ENCODE measurements around the gene PSMC1.
A peak's percentile ranks its signal among the peaks of the same experiment; 100 is the strongest.
"Not testable (repeated sequence)": the region's sequence is repeated elsewhere in the genome, so short reads cannot be mapped to it uniquely, and the experiment has no call there.

Gene PSMC1

GRCh38 chr14:90256354-90257131 lies at the start of gene PSMC1:
PSMC1 (plus strand) TSS chr14:90256553; CDS start chr14:90256598, 45 bp downstream.
- DNase-seq, result peak; percentile 92

- DNase-seq, result no peak
These were observed 43.1 kb upstream of the PSMC1 start for GRCh38 chr14:90213099-90213748.

- peak; percentile 3 for DNase-seq
These were observed 27.9 kb upstream of the PSMC1 start for GRCh38 chr14:90228478-90228877.

- DNase-seq, result not testable (repeated sequence)
These were observed 26.4 kb upstream of the PSMC1 start for GRCh38 chr14:90229942-90230341.

DNA sequence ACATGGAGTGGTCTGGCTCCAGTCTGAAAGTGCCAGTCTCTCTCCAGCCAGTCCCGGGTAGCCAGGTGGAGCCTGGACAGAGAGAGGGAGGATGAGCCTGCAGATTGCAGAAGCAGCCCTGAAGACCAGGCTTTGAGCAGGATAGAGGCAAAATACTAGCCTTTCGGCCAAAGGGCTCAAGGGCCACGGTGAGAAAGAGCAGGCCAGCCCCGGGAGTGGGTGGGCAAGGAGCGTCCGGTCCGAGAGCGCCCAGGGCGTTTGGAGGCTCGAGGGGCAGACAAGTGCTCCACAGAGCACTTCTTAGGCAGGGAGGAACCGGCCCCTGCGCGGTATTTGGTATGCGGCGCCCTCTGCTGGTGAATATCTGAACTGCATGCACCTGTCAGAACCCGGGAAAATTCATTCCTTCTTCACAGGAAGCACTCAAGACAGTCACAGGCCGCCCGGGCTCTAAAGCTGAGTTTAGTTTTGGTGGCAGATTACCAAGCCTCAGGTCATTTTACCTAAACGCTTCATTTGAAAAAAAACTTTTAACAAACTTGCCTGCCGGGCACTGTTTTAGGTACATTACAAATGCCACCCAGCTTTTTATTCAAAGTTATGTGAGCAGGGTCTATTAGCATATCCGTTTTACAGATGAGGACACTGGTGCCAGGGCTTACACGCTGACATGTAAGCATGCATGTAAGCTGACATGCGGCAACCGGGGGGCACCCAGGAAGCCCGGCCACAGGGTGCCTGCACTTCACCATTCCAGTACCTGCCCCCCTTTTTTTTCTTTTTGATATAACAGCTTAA lies 21.0 kb upstream of the PSMC1 start:
- peak; percentile 90 for DNase-seq

DNA sequence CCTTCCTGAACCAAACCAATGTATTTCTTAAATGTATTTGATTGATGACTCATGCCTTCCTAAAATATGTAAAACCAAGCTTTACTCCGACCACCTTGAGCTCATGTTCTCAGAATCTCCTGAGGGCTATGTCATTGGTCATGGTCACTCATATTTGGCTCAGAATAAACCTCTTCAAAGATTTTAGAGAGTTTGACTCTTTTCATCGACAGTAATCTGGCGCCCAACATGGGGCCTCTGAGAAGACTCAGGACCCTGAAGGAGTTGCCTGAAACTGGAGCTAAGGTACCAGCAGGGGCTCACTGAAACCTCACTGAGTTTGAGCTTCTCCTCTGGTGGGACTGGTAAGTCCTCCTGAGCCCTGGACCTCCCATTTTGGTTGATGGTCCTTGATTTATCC lies 17.2 kb upstream of the PSMC1 start:
- DNase-seq, result no peak

- no peak for DNase-seq
These were observed 13.9 kb upstream of the PSMC1 start for GRCh38 chr14:90242444-90242843.

DNA sequence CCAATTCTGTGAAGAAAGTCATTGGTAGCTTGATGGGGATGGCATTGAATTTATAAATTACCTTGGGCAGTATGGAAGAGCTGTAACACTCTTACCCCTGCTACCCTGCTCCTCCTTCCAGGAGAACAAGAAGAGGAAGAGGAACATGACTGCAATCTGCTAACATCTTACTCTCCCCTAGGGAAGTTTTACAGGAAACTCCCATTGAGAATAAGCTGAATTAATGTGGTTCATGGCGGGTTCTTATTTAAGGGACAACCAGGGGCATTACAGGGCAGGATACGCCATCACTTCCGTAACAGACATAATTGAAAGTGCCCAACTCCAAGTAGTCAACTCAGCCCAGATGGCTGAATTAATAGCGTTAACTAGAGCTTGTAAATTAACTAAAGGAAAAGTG lies 9.4 kb upstream of the PSMC1 start:
- DNase-seq, result no peak

GRCh38 chr14:90247441-90247840 lies 8.9 kb upstream of the PSMC1 start:
- DNase-seq, result not testable (repeated sequence)

DNA sequence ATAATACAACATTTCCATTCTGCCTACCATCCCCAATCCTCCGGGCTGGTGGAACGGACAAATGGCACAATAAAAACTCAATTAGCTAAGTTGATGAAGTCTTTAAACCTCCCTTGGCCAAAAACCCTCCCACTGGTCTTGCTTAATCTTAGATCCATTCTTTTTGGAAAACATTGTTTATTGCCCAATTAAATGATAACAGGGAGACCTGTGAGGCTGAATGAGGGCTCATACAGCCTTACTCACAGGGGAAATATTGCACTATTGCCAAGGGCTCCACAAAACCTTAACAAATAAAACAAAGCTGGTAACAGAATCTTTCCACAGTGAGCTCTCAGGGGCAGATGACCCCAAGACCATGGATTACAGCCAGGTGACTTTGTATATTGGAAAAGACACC lies 7.8 kb upstream of the PSMC1 start:
- no peak for DNase-seq

DNA sequence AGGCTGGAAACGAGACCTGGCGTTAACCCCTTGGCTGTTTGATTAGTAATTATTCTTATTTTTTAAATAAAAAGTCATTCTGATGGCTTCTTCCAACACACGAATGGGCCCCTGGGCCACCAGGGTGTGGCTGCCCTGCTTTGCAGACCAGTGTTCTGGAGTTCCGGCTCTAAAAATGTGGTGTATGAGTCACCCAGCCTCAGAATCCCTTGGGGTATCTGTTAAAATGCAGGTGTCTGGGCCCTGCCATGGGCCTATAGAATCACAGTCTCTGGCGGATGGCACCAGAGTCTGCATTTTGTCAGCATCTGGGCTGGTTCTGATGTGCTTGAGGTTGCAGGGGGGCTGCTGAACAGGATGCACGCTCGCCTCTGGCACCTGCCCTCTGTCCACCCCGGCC lies 2.5 kb upstream of the PSMC1 start:
- DNase-seq, result peak; percentile 15

GRCh38 chr14:90255871-90256270 lies 482 bp upstream of the PSMC1 start:
- no peak for DNase-seq

DNA sequence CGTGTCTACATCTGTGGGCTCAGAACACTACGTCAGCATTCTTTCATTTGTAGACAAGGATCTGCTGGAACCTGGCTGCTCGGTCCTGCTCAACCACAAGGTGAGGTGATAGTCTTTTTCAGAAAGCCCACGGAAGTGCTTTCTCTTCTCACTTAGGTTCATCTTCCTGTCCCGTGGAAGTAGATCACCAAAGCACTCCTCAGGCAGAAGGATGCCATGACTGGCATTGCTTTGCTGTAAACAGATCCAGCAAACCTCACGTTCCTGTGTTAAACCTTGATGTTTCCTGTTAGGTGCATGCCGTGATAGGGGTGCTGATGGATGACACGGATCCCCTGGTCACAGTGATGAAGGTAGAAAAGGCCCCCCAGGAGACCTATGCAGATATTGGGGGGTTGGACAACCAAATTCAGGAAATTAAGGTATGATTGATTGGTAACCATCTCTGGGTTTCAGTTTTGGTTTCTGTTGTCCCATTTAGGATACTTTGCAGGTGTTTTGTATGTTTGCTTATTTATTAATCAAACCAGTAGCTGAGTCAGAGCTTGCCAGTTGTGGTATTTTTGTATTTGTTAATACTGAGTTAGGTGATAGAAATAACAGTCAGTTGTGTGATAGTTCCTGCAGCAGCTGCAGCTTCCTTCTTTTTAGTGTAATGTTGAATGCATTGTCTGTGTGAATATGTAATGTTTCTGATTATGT lies 7.5 kb downstream of the PSMC1 start:
- peak; percentile 15 for DNase-seq

- peak; percentile 50 for DNase-seq
These were observed 10.2 kb downstream of the PSMC1 start for GRCh38 chr14:90266441-90267154.

- peak; percentile 44 for DNase-seq
These were observed 12.1 kb downstream of the PSMC1 start for GRCh38 chr14:90268420-90268819.

GRCh38 chr14:90272523-90272922 lies 16.2 kb downstream of the PSMC1 start:
- peak; percentile 41 for DNase-seq

GRCh38 chr14:90273532-90273931 lies 17.2 kb downstream of the PSMC1 start:
- peak; percentile 53 for DNase-seq

DNA sequence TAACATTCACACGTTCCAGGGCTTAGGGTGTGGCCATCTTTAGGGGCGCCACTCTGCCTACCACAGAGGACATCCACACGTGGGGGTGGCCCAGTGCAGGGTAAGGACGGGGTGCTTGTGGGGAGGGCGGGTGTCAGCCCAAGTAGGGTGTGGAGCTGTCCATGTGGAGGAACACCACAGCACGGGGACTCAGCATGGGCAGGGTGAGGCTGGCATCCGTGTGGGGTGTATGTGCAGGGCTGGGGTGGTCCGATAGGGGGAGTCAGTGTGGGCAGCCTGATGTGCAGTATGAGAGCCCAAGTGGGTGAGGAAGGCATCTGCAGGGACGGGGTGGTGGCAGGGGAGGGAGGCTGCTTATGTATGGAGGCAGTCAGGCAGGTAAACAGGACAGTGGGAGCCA lies 17.7 kb downstream of the PSMC1 start:
- DNase-seq, result peak; percentile 59

DNA sequence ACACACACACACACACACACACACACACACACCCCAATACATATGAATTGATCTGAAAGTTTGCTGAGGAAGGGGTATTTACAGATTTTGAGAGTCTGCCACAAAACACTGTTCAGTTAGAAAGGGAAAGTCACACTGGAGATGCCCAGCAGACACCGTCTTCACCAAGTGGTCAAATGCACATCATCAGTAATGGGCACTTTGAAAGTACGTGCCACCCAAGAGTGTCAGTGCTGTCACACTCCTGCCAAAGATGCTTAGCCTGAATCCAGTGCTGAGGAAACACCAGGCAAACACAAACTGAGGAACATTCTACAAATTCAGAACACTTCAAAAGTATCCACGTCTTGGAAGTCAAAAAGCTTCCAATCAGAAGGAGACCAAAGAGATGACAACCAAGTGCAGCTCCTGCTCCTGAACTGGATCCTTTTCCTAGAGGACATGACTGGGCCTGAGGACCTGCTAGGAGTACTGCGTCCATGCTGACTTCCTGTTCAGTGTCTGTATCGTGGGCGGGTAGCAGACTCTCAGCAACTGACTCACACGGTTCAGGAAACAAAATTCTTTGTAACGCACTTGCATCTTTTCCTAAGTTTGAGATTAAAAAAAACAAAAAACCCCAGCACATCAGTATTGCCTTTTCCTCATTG lies 18.6 kb downstream of the PSMC1 start:
- peak; percentile 61 for DNase-seq

- DNase-seq, result peak; percentile 57
These were observed 19.1 kb downstream of the PSMC1 start for GRCh38 chr14:90275458-90275814.

DNA sequence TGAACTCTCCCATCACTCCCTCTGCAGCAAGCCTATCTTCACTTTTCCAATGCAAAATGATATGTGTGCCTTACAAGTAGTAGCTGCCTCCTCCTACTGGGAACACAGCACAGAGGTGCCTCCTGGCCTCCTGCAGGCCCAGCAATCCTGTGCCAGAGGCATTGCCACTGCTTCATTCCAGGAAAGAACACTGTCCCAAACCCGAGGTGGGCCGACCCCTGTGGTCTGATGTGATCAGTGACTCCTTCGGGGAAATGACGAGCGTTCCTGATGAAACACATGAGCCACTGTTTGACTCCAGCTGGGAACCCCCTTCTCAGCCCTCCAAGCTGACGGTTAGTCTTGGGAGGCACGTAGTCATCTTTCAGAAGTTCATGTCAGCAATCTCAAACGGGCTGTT lies 19.5 kb downstream of the PSMC1 start:
- peak; percentile 53 for DNase-seq

All from activated CD8-positive, alpha-beta memory T cell treated with anti-CD3 and anti-CD28 coated beads for 24 hours (primary cell).